GM21529 (cell line): ENCODE data around the gene ALK.

Experiments
- ATAC-seq: cut with Tn5 transposase; IDR thresholded peaks from one replicate; pipeline ENCODE4 v1.9.1; 2021; ENCODE audit not compliant: unreplicated experiment

Gene ALK

GRCh38 chr2:29304399-29305060 lies 616.9 kb downstream of the ALK start:
- no peak for ATAC-seq

DNA sequence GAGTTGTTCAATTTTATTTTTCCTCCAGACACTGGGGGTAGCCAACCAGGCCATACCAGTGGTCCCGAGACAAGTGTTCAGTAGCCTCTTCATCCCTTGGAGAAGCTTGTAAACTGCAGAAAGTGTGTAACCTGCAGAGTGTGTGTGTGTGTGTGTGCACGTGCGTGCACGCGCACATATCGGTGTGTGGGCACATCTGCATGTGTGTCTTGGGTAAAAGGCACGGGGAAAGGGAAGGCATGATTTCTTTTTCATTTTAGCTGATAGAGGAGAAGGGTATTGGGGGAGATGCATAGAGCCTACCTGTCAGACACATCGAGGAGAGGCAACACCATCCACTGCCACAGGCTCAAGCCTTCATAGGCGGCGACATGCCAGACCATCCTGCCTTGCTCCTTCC lies 624.8 kb downstream of the ALK start:
- ATAC-seq, result no peak

DNA sequence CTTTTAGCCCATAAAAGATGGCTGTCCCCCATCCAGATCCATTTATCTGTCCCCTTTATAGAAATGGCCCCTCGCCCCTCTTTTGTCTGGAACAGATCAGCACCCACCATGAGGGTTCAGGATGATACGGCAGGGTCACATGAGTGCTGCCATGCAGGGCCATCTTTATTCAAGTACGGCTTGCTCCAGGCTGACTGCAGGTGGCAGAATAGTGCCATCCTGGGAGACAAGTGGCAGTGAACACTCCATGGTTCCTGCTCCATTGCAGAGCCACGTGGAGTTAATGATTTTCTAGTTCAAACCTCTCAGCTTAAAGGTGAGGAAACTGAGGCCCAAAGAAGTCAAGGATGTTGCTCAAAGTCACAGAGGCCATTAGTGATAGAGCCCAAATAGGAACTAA lies 625.5 kb downstream of the ALK start:
- no peak for ATAC-seq

- no peak for ATAC-seq
Observed at GRCh38 chr2:29293830-29294438, 627.5 kb downstream of the ALK start.

DNA sequence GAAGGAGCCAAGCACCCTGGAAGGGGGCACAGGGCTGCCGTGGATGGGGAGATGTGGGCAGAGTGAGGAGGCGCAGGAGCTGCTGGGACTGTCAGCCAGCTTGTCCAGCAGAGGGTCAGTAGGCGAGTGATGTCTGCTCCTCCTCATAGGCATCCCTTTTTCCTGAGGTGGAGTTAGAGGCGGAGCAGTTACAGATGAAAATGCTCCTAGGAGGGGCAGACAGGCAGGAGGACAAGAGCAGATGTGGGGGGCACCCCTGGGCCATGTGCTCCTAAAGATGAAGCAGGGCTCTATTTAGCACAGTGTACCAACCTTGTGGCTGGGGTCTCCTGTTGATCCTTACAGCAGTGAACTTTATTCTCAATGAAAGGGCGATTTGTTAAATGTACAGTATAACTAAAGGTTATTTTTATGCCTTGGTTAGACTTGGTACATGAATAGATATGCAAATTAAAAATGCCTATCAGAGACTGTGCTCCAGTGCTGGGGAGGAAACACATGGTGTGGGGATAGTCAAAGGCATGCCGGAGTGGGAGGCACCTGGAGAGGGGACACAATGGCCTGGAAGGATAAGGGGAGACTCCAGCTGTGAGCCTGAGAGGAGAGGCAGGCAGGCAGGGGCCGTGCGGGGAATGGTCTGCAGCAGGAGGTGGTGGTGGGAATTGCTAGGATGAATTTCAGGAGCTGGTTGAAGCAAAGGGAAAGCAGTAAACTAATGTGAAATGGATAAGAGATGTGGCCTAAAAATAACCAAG lies 630.9 kb downstream of the ALK start:
- ATAC-seq, result no peak

DNA sequence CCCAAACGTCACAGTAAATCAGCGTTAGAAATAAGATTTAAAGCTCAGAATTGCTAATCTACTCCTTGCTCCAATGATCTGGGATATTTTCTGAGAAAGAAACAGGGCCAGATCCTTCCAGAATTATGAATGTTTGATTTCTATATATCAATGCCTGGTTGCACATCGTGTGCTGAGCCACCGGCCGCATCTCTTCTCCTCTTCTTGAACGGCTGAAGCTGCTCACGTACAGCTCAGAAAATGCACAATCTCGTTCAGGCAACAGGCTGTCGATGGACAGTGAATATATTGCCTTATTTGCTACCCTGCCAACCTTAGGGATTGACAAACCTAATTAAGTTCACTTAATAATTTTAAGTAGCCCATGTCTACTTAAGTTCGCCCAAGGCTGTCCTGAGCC lies 636.7 kb downstream of the ALK start:
- no peak for ATAC-seq

DNA sequence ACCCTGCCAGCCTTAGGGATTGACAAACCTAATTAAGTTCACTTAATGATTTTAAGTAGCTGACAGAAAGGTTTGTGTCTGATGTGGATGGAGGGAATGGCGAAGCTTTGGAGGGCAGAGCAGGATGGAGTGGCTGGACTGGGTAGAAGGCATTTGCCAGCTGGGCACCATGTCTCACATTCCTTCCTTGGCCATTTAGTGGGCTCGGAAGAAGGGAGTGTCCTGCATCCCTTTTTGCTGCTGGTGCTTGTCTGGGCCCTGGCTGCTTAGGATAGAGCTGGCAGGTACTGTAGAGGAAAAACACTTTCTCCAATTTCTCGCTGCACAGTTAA lies 639.5 kb downstream of the ALK start:
- no peak for ATAC-seq

- no peak for ATAC-seq
Observed at GRCh38 chr2:29281086-29281915, 640.1 kb downstream of the ALK start.

GRCh38 chr2:29278966-29279365 lies 642.4 kb downstream of the ALK start:
- ATAC-seq, result no peak

DNA sequence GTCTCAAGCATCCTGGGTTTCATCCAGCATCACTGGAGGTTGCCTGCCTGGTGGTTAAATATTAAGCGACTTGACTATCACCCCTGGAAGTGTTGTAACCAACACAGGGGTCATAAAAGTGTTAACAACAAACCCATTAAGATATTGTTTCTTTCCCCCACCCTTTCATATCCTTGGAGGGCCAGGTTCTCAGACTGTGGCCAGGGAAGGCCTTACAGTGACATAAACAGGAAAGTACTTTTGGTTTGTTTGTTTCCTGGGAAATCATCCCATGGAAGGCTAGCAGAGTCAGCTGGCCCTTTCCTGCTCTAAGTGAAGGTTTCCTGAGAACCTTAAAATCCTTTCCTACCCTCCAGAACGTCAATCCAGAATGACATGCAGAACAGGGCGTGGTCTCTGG lies 645.2 kb downstream of the ALK start:
- ATAC-seq, result no peak

- no peak for ATAC-seq
Observed at GRCh38 chr2:29275186-29275585, 646.2 kb downstream of the ALK start.

- no peak for ATAC-seq
Observed at GRCh38 chr2:29273685-29274611, 647.4 kb downstream of the ALK start.

- no peak for ATAC-seq
Observed at GRCh38 chr2:29273004-29273684, 648.2 kb downstream of the ALK start.

DNA sequence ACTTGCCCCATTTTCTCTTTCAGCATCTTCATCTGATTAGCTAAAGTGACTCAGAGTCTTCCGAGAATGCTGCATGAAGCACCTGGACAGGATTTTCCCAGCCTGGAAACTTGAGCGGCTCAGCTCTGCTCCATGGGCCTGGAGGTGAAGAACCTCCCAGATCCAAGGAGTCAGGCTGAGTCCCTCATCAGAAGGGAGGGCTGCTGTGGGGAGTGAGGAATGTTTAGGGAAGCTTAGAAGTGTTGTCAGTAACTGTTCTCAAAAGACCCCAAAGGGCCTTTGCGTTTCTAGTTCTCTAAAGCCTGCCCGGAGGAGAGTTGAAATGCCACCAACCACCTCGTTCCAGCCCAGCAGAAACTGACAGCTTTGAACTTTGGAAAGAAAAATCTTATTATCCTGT lies 649.1 kb downstream of the ALK start:
- ATAC-seq, result no peak

- ATAC-seq, result no peak
Observed at GRCh38 chr2:29270701-29271121, 650.7 kb downstream of the ALK start.

DNA sequence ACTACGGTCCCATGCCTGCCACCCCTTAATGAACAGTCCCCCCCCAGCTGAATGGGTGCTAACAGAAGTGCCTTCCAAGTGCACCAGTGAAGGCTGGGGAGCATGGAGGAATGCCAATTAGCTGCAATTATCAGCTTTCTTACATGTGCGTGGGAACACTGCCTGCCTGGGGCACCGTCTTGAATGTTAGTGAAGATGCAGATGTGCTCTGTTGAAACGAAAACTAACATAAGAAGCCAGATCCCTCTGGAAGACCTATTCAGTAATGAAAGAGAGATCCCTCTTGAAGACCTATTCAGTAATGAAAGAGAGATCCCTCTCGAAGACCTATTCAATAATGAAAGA lies 651.6 kb downstream of the ALK start:
- ATAC-seq, result no peak

DNA sequence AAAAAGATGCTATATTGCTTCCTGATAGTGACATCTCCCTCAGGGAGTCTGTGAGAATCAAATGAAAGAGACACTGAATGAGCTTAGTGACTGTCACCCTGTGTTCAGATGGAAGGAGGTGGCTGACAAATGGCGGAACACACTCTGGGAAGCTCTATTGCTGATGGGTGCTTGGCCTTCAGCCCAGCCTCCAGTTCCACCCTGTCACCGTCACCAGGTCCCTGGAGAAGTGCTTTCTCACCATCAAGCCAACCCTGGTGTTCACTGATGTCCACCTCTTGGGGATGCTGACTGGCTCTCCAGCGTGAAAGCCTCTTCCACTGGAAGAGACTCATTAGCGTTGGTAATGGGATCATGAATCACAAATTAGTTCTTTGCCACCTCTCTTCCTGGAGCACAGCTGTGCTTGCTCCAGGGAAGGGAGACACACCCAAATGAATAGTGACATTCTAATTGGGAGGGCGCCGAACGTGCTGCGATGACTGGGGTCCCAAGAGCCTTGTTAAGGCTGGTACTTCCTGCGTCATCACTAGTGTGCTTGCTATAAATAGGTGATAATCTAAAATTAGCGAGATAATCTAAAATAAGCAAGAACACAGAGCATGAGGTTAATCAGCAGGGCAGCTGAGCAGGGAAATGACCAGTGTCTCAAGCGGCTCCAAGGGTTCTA lies 652.2 kb downstream of the ALK start:
- ATAC-seq, result no peak

DNA sequence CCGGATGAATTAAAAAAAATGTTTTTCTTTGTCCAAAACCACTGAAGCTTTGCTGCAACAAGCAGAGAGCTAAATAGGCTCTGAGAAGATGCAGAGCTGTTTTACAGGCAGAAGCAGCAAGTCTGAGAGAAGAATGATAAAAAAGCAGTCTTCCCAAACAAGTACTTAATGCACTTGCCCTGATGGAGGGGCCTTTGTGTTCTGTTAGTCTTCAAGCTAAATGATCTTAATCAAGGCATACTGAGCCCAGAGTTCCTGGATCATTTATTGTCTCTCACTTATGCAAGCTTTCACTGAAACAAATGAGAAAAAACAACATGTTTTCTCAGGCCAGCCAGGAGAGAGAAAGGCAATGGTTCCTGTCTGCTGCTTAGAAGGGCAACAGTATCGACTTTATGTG lies 653.7 kb downstream of the ALK start:
- ATAC-seq, result no peak

GRCh38 chr2:29263886-29264285 lies 657.5 kb downstream of the ALK start:
- no peak for ATAC-seq
